K562 (cell line): ENCODE results near the gene NOP10. TPM values are rescaled to one million over a fixed set of nuclear protein-coding genes. Genes with fewer than 3 reads are reported as not detected.

Experiments used
- E2F8 ChIP-seq: fragments of 450-650 bp; IDR thresholded peaks from 2 replicates; pipeline ENCODE4 v1.7.1; 2018; ENCODE audit warnings: mild to moderate bottlenecking, low read depth; ENCODE audit not compliant: partially characterized antibody
- MAFF ChIP-seq: IDR thresholded peaks from 2 replicates; pipeline ENCODE4 v1.6.1; 2012; ENCODE audit warnings: low read length, improper control_type of control experiment
- NCOA4 ChIP-seq: fragments of 450-650 bp; IDR thresholded peaks from 2 replicates; pipeline ENCODE4 v1.6.1; 2018; ENCODE audit warnings: mild to moderate bottlenecking; ENCODE audit not compliant: partially characterized antibody
- NR2C1 ChIP-seq, 2 experiments: fragments of 450-650 bp; IDR thresholded peaks; 2 replicates each; pipeline ENCODE4 v1.6.1; 2017; ENCODE audit warnings: mild to moderate bottlenecking in 2 of 2, antibody characterized with exemption in 1 of 2, inconsistent platforms in 1 of 2, missing compliant biosample characterization in 1 of 2, missing genetic modification characterization in 1 of 2
- OTX1 ChIP-seq: fragments of 450-650 bp; formaldehyde crosslinking; IDR thresholded peaks from 2 replicates; pipeline ENCODE4 v1.4.0; 2022; ENCODE audit warnings: mild to moderate bottlenecking
- RBM34 ChIP-seq: fragments of 200-400 bp; formaldehyde crosslinking; IDR thresholded peaks from 2 replicates; pipeline ENCODE4 v1.6.1; 2018; ENCODE audit warnings: low read length, borderline replicate concordance; ENCODE audit not compliant: insufficient read depth
- SMARCE1 ChIP-seq: fragments of 450-650 bp; IDR thresholded peaks from 2 replicates; pipeline ENCODE4 v1.7.1; 2016; ENCODE audit warnings: mild to moderate bottlenecking
- U2AF2 ChIP-seq: fragments of 200-400 bp; formaldehyde crosslinking; optimal IDR thresholded peaks from 2 replicates; pipeline ENCODE3; 2017; ENCODE audit warnings: low read depth, mild to moderate bottlenecking, low read length
- ZBTB8A ChIP-seq: fragments of 450-650 bp; IDR thresholded peaks from 2 replicates; pipeline ENCODE4 v1.6.1; 2018; ENCODE audit warnings: mild to moderate bottlenecking, moderate library complexity; ENCODE audit not compliant: partially characterized antibody
- ZNF239 ChIP-seq: fragments of 250-450 bp; sonication (Bioruptor Pico); IDR thresholded peaks from 2 replicates; pipeline ENCODE4 v1.4.0; 2020; ENCODE audit warnings: mild to moderate bottlenecking
- ZNF24 ChIP-seq: fragments of 450-650 bp; IDR thresholded peaks from 2 replicates; pipeline ENCODE4 v1.6.1; 2016
- ZNF263 ChIP-seq: sonication (generic); formaldehyde crosslinking; IDR thresholded peaks from 2 replicates; pipeline ENCODE4 v1.8.0; 2022; ENCODE audit warnings: mild to moderate bottlenecking, missing genetic modification reagents, borderline replicate concordance
- ZNF407 ChIP-seq: fragments of 450-650 bp; IDR thresholded peaks from 2 replicates; pipeline ENCODE4 v1.6.1; 2016; ENCODE audit warnings: low read depth
- ZNF408 ChIP-seq: fragments of 250-450 bp; sonication (Bioruptor Pico); IDR thresholded peaks from 2 replicates; pipeline ENCODE4 v1.4.0; 2020; ENCODE audit warnings: low read depth, mild to moderate bottlenecking, moderate library complexity
- ZNF507 ChIP-seq: conservative IDR thresholded peaks from 2 replicates; pipeline ENCODE4 v1.6.1; 2017; ENCODE audit warnings: missing genetic modification characterization, missing compliant biosample characterization
- ZNF778 ChIP-seq: fragments of 450-650 bp; formaldehyde crosslinking; IDR thresholded peaks from 2 replicates; pipeline ENCODE4 v1.4.0; 2020; ENCODE audit warnings: mild to moderate bottlenecking, moderate library complexity
- polyA plus RNA-seq, 8 experiments: library from polyadenylated mRNA; depleted of rRNA in 4 of 8; stranded (reverse) in 5 of 8; unstranded in 3 of 8; fragments of >200 nt; fragmentation: Nextera tagmentation in 2 of 8; fragmentation: Illumina TruSeq in 1 of 8; extraction: Ambion mirVana in 2 of 8; extraction: Trizol in 1 of 8; gene quantifications; 2 replicates each; pipeline versions ENCODE4 v1.2.1 to v1.2.3, GENCODE V29; 2011 to 2014; ENCODE audit warnings: inconsistent platforms in 1 of 8, missing spikeins in 1 of 8
- total RNA-seq, 7 experiments: library from RNA; depleted of rRNA in 6 of 7; stranded (reverse); fragments of >200 nt in 6 of 7; fragmentation: Illumina TruSeq in 2 of 7; extraction: Trizol in 2 of 7; gene quantifications; 2 replicates each; pipeline versions ENCODE4 v1.2.1 to v1.2.3, GENCODE V29; 2011 to 2021; ENCODE audit warnings: low replicate concordance in 1 of 7

NOP10 gene
- total and polyA plus RNA-seq, 9 of the 15 experiments (the other 6 are each of a cell fraction or from before 2014, with no cell fraction given) = 250 to 1,663 (median 449) TPM

- TF ChIP-seq ZNF407 (no peak), ZNF408 (CRISPR knock-in tag) (no peak), E2F8 (no peak), ZNF507 (tag) (no peak), U2AF2 (no peak), MAFF (no peak), RBM34 (no peak), NCOA4 (no peak), ZNF778 (CRISPR knock-in tag) (no peak), NR2C1 (IDR thresholded peaks at IDR 0.05) (peak; percentile 61; the same call in 1 of the 2 replicates), NR2C1 (tag; IDR thresholded peaks at IDR 0.05) (peak; percentile 28; the same call in 1 of the 2 replicates), ZBTB8A (no peak), SMARCE1 (peak; percentile 41; the same call in 1 of the 2 replicates), ZNF239 (CRISPR knock-in tag) (no peak), ZNF24 (no peak), ZNF263 (CRISPR knock-in tag) (no peak), OTX1 (CRISPR knock-in tag) (no peak)
Observed at GRCh38 chr15:34318277-34319079, 24.5 kb downstream of the NOP10 start (continued).
